Measurements from ENCODE around the gene MGAT5.
"Not testable (repeated sequence)": the region's sequence is repeated elsewhere in the genome, so short reads cannot be mapped to it uniquely, and the experiment has no call there.

MGAT5 gene

GRCh38 chr2:134457353-134457752 lies 203.5 kb downstream of the MGAT5 start:
- DNase-seq = no peak

GRCh38 chr2:134457765-134458472 lies 204.0 kb downstream of the MGAT5 start:
- DNase-seq = no peak

GRCh38 chr2:134458473-134458853 lies 204.6 kb downstream of the MGAT5 start:
- DNase-seq = no peak

GRCh38 chr2:134458950-134459349 lies 205.1 kb downstream of the MGAT5 start:
- DNase-seq = no peak

GRCh38 chr2:134459706-134460406 lies 206.0 kb downstream of the MGAT5 start:
- DNase-seq = no peak

- peak; percentile 62 for DNase-seq
Observed at GRCh38 chr2:134460583-134460998, 206.7 kb downstream of the MGAT5 start.

GRCh38 chr2:134461511-134461910 lies 207.6 kb downstream of the MGAT5 start:
- no peak for DNase-seq

- no peak for DNase-seq
Observed at GRCh38 chr2:134462275-134462674, 208.4 kb downstream of the MGAT5 start.

- no peak for DNase-seq
Observed at GRCh38 chr2:134462791-134463698, 209.2 kb downstream of the MGAT5 start.

GRCh38 chr2:134463699-134464022 lies 209.8 kb downstream of the MGAT5 start:
- DNase-seq = no peak

GRCh38 chr2:134465228-134466105 lies 211.6 kb downstream of the MGAT5 start:
- DNase-seq = no peak

- DNase-seq = peak; percentile 19
Observed at GRCh38 chr2:134466141-134466540, 212.3 kb downstream of the MGAT5 start.

- DNase-seq = no peak
Observed at GRCh38 chr2:134468164-134468563, 214.3 kb downstream of the MGAT5 start.

GRCh38 chr2:134468776-134469175 lies 214.9 kb downstream of the MGAT5 start:
- DNase-seq = no peak

- no peak for DNase-seq
Observed at GRCh38 chr2:134469516-134470115, 215.7 kb downstream of the MGAT5 start.

GRCh38 chr2:134470561-134471168 lies 216.8 kb downstream of the MGAT5 start:
- no peak for DNase-seq

GRCh38 chr2:134476982-134477381 lies 223.1 kb downstream of the MGAT5 start:
- not testable (repeated sequence) for DNase-seq

- DNase-seq = no peak
Observed at GRCh38 chr2:134479696-134480330, 225.9 kb downstream of the MGAT5 start.

GRCh38 chr2:134482131-134482723 lies 228.4 kb downstream of the MGAT5 start:
- no peak for DNase-seq

GRCh38 chr2:134482766-134483340 lies 229.0 kb downstream of the MGAT5 start:
- DNase-seq = no peak

Data from hematopoietic multipotent progenitor cell treated with erythropoietin and hydrocortisone succinate and interleukin-3 and kit ligand, for 6 days (in vitro differentiated cells).